Trophoblast cell (in vitro differentiated cells and primary cell): Measurements from ENCODE around the gene PTPRN.

ENCODE experiments used
- DNase-seq, 2 donors: peaks; one replicate each; pipeline ENCODE4 v3.0.0-alpha.2; 2016
- H2AFZ ChIP-seq: 2 replicates; pipeline ENCODE4 v1.6.1; 2013; ENCODE audit warnings: low read length, moderate library complexity, mild to moderate bottlenecking; ENCODE audit not compliant: insufficient read depth, poor library complexity
- H2AK5ac ChIP-seq: 2 replicates; pipeline ENCODE4 v1.6.1; 2013; ENCODE audit warnings: mild to moderate bottlenecking, low read length
- H2BK120ac ChIP-seq: 2 replicates; pipeline ENCODE4 v1.6.1; 2013; ENCODE audit warnings: low read length, mild to moderate bottlenecking, moderate library complexity; ENCODE audit not compliant: insufficient read depth, poor library complexity
- H2BK12ac ChIP-seq: 2 replicates; pipeline ENCODE4 v1.6.1; 2013; ENCODE audit warnings: mild to moderate bottlenecking, low read length, moderate library complexity
- H2BK5ac ChIP-seq: 2 replicates; pipeline ENCODE4 v1.6.1; 2013; ENCODE audit warnings: low read length, low read depth, moderate library complexity, mild to moderate bottlenecking; ENCODE audit not compliant: poor library complexity
- H3K14ac ChIP-seq: 2 replicates; pipeline ENCODE4 v1.6.1; 2013; ENCODE audit warnings: mild to moderate bottlenecking, low read length
- H3K18ac ChIP-seq: 2 replicates; pipeline ENCODE4 v1.6.1; 2013; ENCODE audit warnings: mild to moderate bottlenecking, low read length
- H3K23ac ChIP-seq: 2 replicates; pipeline ENCODE4 v1.6.1; 2013; ENCODE audit warnings: low read length
- H3K27ac ChIP-seq: 2 replicates; pipeline ENCODE4 v1.5.1; 2013; ENCODE audit warnings: low read depth, mild to moderate bottlenecking, inconsistent platforms, low read length, moderate library complexity
- H3K27me3 ChIP-seq: 2 replicates; pipeline ENCODE4 v1.6.1; 2013; ENCODE audit warnings: inconsistent platforms, mild to moderate bottlenecking, low read length, moderate library complexity; ENCODE audit not compliant: insufficient read depth
- H3K36me3 ChIP-seq, 2 experiments: 1 replicate in 1 of 2; 2 replicates in 1 of 2; pipeline ENCODE4 v1.6.1; 2013; ENCODE audit warnings: low read length in 2 of 2, mild to moderate bottlenecking in 2 of 2, moderate library complexity in 1 of 2; ENCODE audit not compliant: insufficient read depth in 2 of 2, control insufficient read depth in 1 of 2
- H3K4ac ChIP-seq: 2 replicates; pipeline ENCODE4 v1.6.1; 2013; ENCODE audit warnings: low read depth, mild to moderate bottlenecking, low read length, moderate library complexity
- H3K4me1 ChIP-seq, 2 experiments: 1 replicate in 1 of 2; 2 replicates in 1 of 2; pipeline ENCODE4 v1.6.1; 2013; ENCODE audit warnings: low read length in 2 of 2, mild to moderate bottlenecking in 2 of 2, moderate library complexity in 1 of 2; ENCODE audit not compliant: insufficient read depth in 2 of 2, control insufficient read depth in 1 of 2
- H3K4me2 ChIP-seq: 2 replicates; pipeline ENCODE4 v1.6.1; 2013; ENCODE audit warnings: inconsistent platforms, mild to moderate bottlenecking, low read length, moderate library complexity
- H3K4me3 ChIP-seq: 2 replicates; pipeline ENCODE4 v1.5.1; 2013; ENCODE audit warnings: mild to moderate bottlenecking, low read depth, low read length, inconsistent platforms
- H3K79me1 ChIP-seq: one replicate; pipeline ENCODE4 v1.6.1; 2013; ENCODE audit warnings: low read length
- H3K79me2 ChIP-seq: 2 replicates; pipeline ENCODE4 v1.6.1; 2013; ENCODE audit warnings: low read length, mild to moderate bottlenecking; ENCODE audit not compliant: control insufficient read depth, insufficient read depth, poor library complexity
- H3K9ac ChIP-seq: 2 replicates; pipeline ENCODE4 v1.6.1; 2013; ENCODE audit warnings: mild to moderate bottlenecking, low read length
- H3K9me3 ChIP-seq: 2 replicates; pipeline ENCODE4 v1.6.1; 2013; ENCODE audit warnings: low read depth, mild to moderate bottlenecking, control low read depth, inconsistent platforms, low read length; ENCODE audit not compliant: insufficient read depth
- H4K12ac ChIP-seq: 2 replicates; pipeline ENCODE4 v1.6.1; 2013; ENCODE audit warnings: low read depth, mild to moderate bottlenecking, low read length, moderate library complexity
- H4K8ac ChIP-seq: 2 replicates; pipeline ENCODE4 v1.6.1; 2013; ENCODE audit warnings: low read depth, mild to moderate bottlenecking, low read length, moderate library complexity
- H4K91ac ChIP-seq: one replicate; pipeline ENCODE4 v1.6.1; 2013; ENCODE audit warnings: low read depth, mild to moderate bottlenecking, low read length, moderate library complexity
- WGBS: extraction: QIAGEN DNeasy Blood & Tissue Kit; methylation state at CpG from one replicate; pipeline ENCODE4 v1.1.7; 2013; ENCODE audit warnings: missing lambda C conversion rate; ENCODE audit not compliant: insufficient read length, insufficient coverage; ENCODE audit errors: extremely low coverage; 5-methylcytosine and 5-hydroxymethylcytosine counted together

Gene PTPRN

GRCh38 chr2:219279151-219279915 lies 29.9 kb downstream of the PTPRN start, which contains the start of gene DNAJB2:
TSS of gene DNAJB2 (plus strand) at chr2:219279366. CDS start at chr2:219279834, 468 bp downstream.
- Histone ChIP-seq H2BK120ac (peak within 1 kb of the TSS; percentile 96), H3K18ac (peak within 1 kb of the TSS; percentile 91), H3K27me3 (no peaks in the 10 kb centered on the region), H4K8ac (peak within 1 kb of the TSS; percentile 76), H3K79me1 (peaks cover 20% of the 10 kb centered on the region), H3K23ac (no peak within 1 kb of the TSS), H2AFZ (peak within 1 kb of the TSS; percentile 58), H3K4me1 (peaks cover 17 to 19% of the 10 kb centered on the region in 2 experiments), H2BK12ac (peak within 1 kb of the TSS; percentile 42), H2BK5ac (peak within 1 kb of the TSS; percentile 89), H4K91ac (peak within 1 kb of the TSS; percentile 96), H3K4me3 (peak within 1 kb of the TSS; percentile 72), H3K4me2 (peak within 1 kb of the TSS; percentile 58), H3K27ac (peak within 1 kb of the TSS; percentile 92), H3K9me3 (no peaks in the 10 kb centered on the region), H4K12ac (peak within 1 kb of the TSS; percentile 91), H3K9ac (peak within 1 kb of the TSS; percentile 11), H2AK5ac (peak within 1 kb of the TSS; percentile 71), H3K36me3 (peaks cover 31% of the 10 kb centered on the region in 2 experiments), H3K79me2 (peaks cover 6% of the 10 kb centered on the region), H3K14ac (peak within 1 kb of the TSS; percentile 91), H3K4ac (peak within 1 kb of the TSS; percentile 11)
- DNase-seq = peak; percentile 99
- WGBS = no CpG with 5 or more reads among the region's 65 CpGs

GRCh38 chr2:219278655-219279150 lies 30.5 kb downstream of the PTPRN start:
- Histone ChIP-seq H4K91ac (peak overlapping the region; percentile 49), H3K79me2 (peaks cover 8% of the 10 kb centered on the region), H2BK5ac (peak overlapping the region; percentile 7), H3K79me1 (peaks cover 26% of the 10 kb centered on the region), H3K18ac (no peak overlapping the region), H2BK120ac (peak overlapping the region; percentile 37), H3K4me1 (peaks cover 23 to 25% of the 10 kb centered on the region in 2 experiments), H3K9me3 (no peaks in the 10 kb centered on the region), H3K4me2 (peak overlapping the region; percentile 46), H3K23ac (no peak overlapping the region), H2BK12ac (peak overlapping the region; percentile 16), H3K4me3 (no peak overlapping the region), H4K8ac (peak overlapping the region; percentile 11), H3K27ac (peak overlapping the region; percentile 70), H3K9ac (no peak overlapping the region), H2AFZ (no peak overlapping the region), H3K14ac (peak overlapping the region; percentile 5), H2AK5ac (peak overlapping the region; percentile 5), H3K36me3 (peaks cover 26% of the 10 kb centered on the region in 2 experiments), H3K4ac (no peak overlapping the region), H4K12ac (no peak overlapping the region), H3K27me3 (no peaks in the 10 kb centered on the region)
- WGBS = no CpG with 5 or more reads among the region's 9 CpGs
- DNase-seq = no peak

- Histone ChIP-seq H4K91ac (peak overlapping the region; percentile 49), H3K9me3 (no peaks in the 10 kb centered on the region), H3K4me3 (no peak overlapping the region), H3K27me3 (no peaks in the 10 kb centered on the region), H2AFZ (peak overlapping the region; percentile 13), H3K4ac (no peak overlapping the region), H2BK120ac (peak overlapping the region; percentile 52), H2AK5ac (peak overlapping the region; percentile 5), H3K79me2 (peaks cover 8% of the 10 kb centered on the region), H3K23ac (no peak overlapping the region), H3K27ac (peak overlapping the region; percentile 70), H3K36me3 (peaks cover 20% of the 10 kb centered on the region in 2 experiments), H4K12ac (peak overlapping the region; percentile 22), H3K4me1 (peaks cover 23 to 28% of the 10 kb centered on the region in 2 experiments), H3K4me2 (peak overlapping the region; percentile 49), H3K9ac (no peak overlapping the region), H4K8ac (peak overlapping the region; percentile 58), H3K14ac (peak overlapping the region; percentile 5), H2BK12ac (peak overlapping the region; percentile 19), H3K79me1 (peaks cover 27% of the 10 kb centered on the region), H3K18ac (no peak overlapping the region), H2BK5ac (peak overlapping the region; percentile 11)
- peak; percentile 74 to 94 for DNase-seq
- WGBS = no CpG with 5 or more reads among the region's 25 CpGs
Observed at GRCh38 chr2:219277703-219278654, 31.2 kb downstream of the PTPRN start.

GRCh38 chr2:219274361-219274921 lies 34.8 kb downstream of the PTPRN start:
- H2BK12ac ChIP-seq = peak overlapping the region; percentile 58
- peak overlapping the region; percentile 63 for H4K8ac ChIP-seq
- peak overlapping the region; percentile 96 for H3K27ac ChIP-seq
- peak overlapping the region; percentile 80 for H3K14ac ChIP-seq
- peak overlapping the region; percentile 71 for H3K18ac ChIP-seq
- H2BK120ac ChIP-seq = peak overlapping the region; percentile 80
- H3K27me3 ChIP-seq = no peaks in the 10 kb centered on the region
- peak overlapping the region; percentile 50 for H3K4me2 ChIP-seq
- H3K4me3 ChIP-seq = no peak overlapping the region
- no peak overlapping the region for H3K23ac ChIP-seq
- H3K4ac ChIP-seq = no peak overlapping the region
- H3K79me2 ChIP-seq = peaks cover 4% of the 10 kb centered on the region
- H4K12ac ChIP-seq = peak overlapping the region; percentile 71
- H3K9ac ChIP-seq = no peak overlapping the region
- H3K79me1 ChIP-seq = peaks cover 23% of the 10 kb centered on the region
- H2BK5ac ChIP-seq = peak overlapping the region; percentile 88
- peaks cover 18 to 22% of the 10 kb centered on the region in 2 experiments for H3K4me1 ChIP-seq
- H2AFZ ChIP-seq = peak overlapping the region; percentile 28
- peak; percentile 93 to 96 for DNase-seq
- H3K36me3 ChIP-seq = no peaks in the 10 kb centered on the region
- peak overlapping the region; percentile 21 for H2AK5ac ChIP-seq
- no CpG with 5 or more reads among the region's 6 CpGs for WGBS
- peak overlapping the region; percentile 95 for H4K91ac ChIP-seq
- H3K9me3 ChIP-seq = no peaks in the 10 kb centered on the region
